ENCODE measurements around the gene PLPP1.

The PLPP1 gene

GRCh38 chr5:55429221-55429612 is 105.5 kb downstream of the PLPP1 start:
- no peak overlapping the region for H3K4ac ChIP-seq (ENCODE audit: low read depth in 1 of 2, low read length in 2 of 2)
- no peak overlapping the region for H3K23ac ChIP-seq (ENCODE audit: low read length in 2 of 2)
- H4K91ac ChIP-seq (ENCODE audit: low read length): no peak overlapping the region
- peaks cover 23 to 56% of the 10 kb centered on the region in 2 experiments for H3K36me3 ChIP-seq (ENCODE audit: control insufficient read depth in 1 of 2, insufficient read depth in 2 of 2, low read depth in 1 of 2, low read length in 2 of 2)
- H3K27me3 ChIP-seq (ENCODE audit: control insufficient read depth in 1 of 2, insufficient read depth in 1 of 2, low read length in 2 of 2): no peaks in the 10 kb centered on the region
- no peak overlapping the region for H3K14ac ChIP-seq (ENCODE audit: low read length in 2 of 2)
- no peak overlapping the region for H2BK12ac ChIP-seq (ENCODE audit: low read length in 2 of 2)
- H3K27ac ChIP-seq (ENCODE audit: low read length, poor library complexity, severe bottlenecking): no peak overlapping the region
- no peaks in the 10 kb centered on the region for H3K9me3 ChIP-seq (ENCODE audit: control insufficient read depth, low read length)
- peaks cover 26% of the 10 kb centered on the region for H3K79me1 ChIP-seq (replicated peaks; ENCODE audit: low read length, poor library complexity, severe bottlenecking)
- peaks cover 3% of the 10 kb centered on the region for H3K4me1 ChIP-seq (ENCODE audit: control insufficient read depth, insufficient read depth, low read depth, low read length)
- no peak overlapping the region for H2BK120ac ChIP-seq (ENCODE audit: low read depth, low read length)
- H2BK15ac ChIP-seq (ENCODE audit: low read depth, poor library complexity, severe bottlenecking): no peak overlapping the region
- no peak overlapping the region for H2BK5ac ChIP-seq (ENCODE audit: low read depth, low read length, poor library complexity, severe bottlenecking)
- no peak overlapping the region for H3K9ac ChIP-seq (ENCODE audit: low read length)
- no peak overlapping the region for H3K4me3 ChIP-seq (ENCODE audit: insufficient read depth in 1 of 2, low read depth in 1 of 2, low read length in 2 of 2)
- no peak overlapping the region for H4K8ac ChIP-seq (ENCODE audit: low read length)
- no peak overlapping the region for H3K18ac ChIP-seq (ENCODE audit: low read depth in 1 of 2, low read length in 2 of 2)
- no peak overlapping the region for H3K4me2 ChIP-seq (ENCODE audit: low read length, poor library complexity, severe bottlenecking)
- DNase-seq: no peak
- H2AK5ac ChIP-seq (ENCODE audit: low read length, severe bottlenecking): no peak overlapping the region
- H2AFZ ChIP-seq (ENCODE audit: low read depth, low read length): no peak overlapping the region
- 47% methylated on average over 2 of the region's 2 CpGs for WGBS

DNA sequence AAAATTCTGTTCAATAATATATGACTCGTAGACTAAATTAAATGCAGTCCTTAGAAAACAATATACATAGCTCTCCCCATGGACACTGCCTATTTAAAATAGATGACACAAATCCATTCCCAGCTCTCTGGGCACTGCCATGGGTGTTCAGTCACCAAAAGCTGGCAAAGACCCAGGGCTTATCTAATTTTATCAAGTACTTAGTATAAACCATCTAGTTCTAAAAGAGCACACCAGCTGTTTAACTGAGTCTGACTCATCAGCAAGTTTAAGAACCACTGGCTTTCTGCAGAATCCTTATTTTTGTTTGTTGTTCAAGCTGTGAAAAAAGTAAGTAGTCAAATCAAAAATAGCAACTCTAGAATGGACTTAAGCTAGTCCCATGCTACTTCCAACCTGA is 107.6 kb downstream of the PLPP1 start:
- H3K4me2 ChIP-seq (ENCODE audit: low read length, poor library complexity, severe bottlenecking): no peak overlapping the region
- H3K23ac ChIP-seq (ENCODE audit: low read length in 2 of 2): no peak overlapping the region
- no peak overlapping the region for H2AFZ ChIP-seq (ENCODE audit: low read depth, low read length)
- no peak overlapping the region for H2BK5ac ChIP-seq (ENCODE audit: low read depth, low read length, poor library complexity, severe bottlenecking)
- no peak overlapping the region for H3K4ac ChIP-seq (ENCODE audit: low read depth in 1 of 2, low read length in 2 of 2)
- H3K14ac ChIP-seq (ENCODE audit: low read length in 2 of 2): no peak overlapping the region
- H2BK120ac ChIP-seq (ENCODE audit: low read depth, low read length): no peak overlapping the region
- H3K27ac ChIP-seq (ENCODE audit: low read length, poor library complexity, severe bottlenecking): no peak overlapping the region
- peaks cover 24% of the 10 kb centered on the region for H3K79me1 ChIP-seq (replicated peaks; ENCODE audit: low read length, poor library complexity, severe bottlenecking)
- peaks cover 4% of the 10 kb centered on the region for H3K4me1 ChIP-seq (ENCODE audit: control insufficient read depth, insufficient read depth, low read depth, low read length)
- no peak overlapping the region for H3K4me3 ChIP-seq (ENCODE audit: insufficient read depth in 1 of 2, low read depth in 1 of 2, low read length in 2 of 2)
- no peaks in the 10 kb centered on the region for H3K27me3 ChIP-seq (ENCODE audit: control insufficient read depth in 1 of 2, insufficient read depth in 1 of 2, low read length in 2 of 2)
- H3K18ac ChIP-seq (ENCODE audit: low read depth in 1 of 2, low read length in 2 of 2): no peak overlapping the region
- no peaks in the 10 kb centered on the region for H3K9me3 ChIP-seq (ENCODE audit: control insufficient read depth, low read length)
- no peak overlapping the region for H2BK12ac ChIP-seq (ENCODE audit: low read length in 2 of 2)
- H3K36me3 ChIP-seq (ENCODE audit: control insufficient read depth in 1 of 2, insufficient read depth in 2 of 2, low read depth in 1 of 2, low read length in 2 of 2): peaks cover 30 to 69% of the 10 kb centered on the region in 2 experiments
- no peak overlapping the region for H3K9ac ChIP-seq (ENCODE audit: low read length)
- no peak overlapping the region for H4K91ac ChIP-seq (ENCODE audit: low read length)
- H2AK5ac ChIP-seq (ENCODE audit: low read length, severe bottlenecking): no peak overlapping the region
- H2BK15ac ChIP-seq (ENCODE audit: low read depth, poor library complexity, severe bottlenecking): no peak overlapping the region
- 97% methylated on average over 1 of the region's 1 CpG for WGBS
- H4K8ac ChIP-seq (ENCODE audit: low read length): no peak overlapping the region
- peak; percentile 87 for DNase-seq

DNA sequence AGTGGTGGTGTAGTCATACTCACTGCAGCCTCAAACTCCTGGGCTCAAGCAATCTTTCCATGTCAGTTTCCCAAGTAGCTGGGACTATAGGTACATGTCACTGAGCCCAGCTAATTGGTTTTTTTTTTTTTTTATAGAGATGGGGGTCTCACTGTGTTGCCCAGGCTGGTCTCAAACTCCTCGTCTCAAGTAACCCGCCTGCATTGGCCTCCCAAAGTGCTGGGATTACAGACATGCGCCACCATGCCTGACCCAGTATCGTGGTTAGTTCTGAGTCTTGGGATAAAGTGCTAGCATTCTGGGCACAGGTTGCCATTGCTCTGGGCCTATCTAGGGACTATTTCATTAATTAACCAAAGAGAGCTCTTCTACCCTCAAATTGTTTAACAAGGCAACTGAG is 108.3 kb downstream of the PLPP1 start:
- DNase-seq: no peak
- Histone ChIP-seq H2BK12ac (ENCODE audit: low read length in 2 of 2) (no peak overlapping the region), H3K27me3 (ENCODE audit: control insufficient read depth in 1 of 2, insufficient read depth in 1 of 2, low read length in 2 of 2) (no peaks in the 10 kb centered on the region), H4K8ac (ENCODE audit: low read length) (no peak overlapping the region), H3K27ac (ENCODE audit: low read length, poor library complexity, severe bottlenecking) (no peak overlapping the region), H3K9me3 (ENCODE audit: control insufficient read depth, low read length) (no peaks in the 10 kb centered on the region), H2BK5ac (ENCODE audit: low read depth, low read length, poor library complexity, severe bottlenecking) (no peak overlapping the region), H2AFZ (ENCODE audit: low read depth, low read length) (no peak overlapping the region), H4K91ac (ENCODE audit: low read length) (no peak overlapping the region), H3K14ac (ENCODE audit: low read length in 2 of 2) (no peak overlapping the region), H2AK5ac (ENCODE audit: low read length, severe bottlenecking) (no peak overlapping the region), H3K4me1 (ENCODE audit: control insufficient read depth, insufficient read depth, low read depth, low read length) (peaks cover 4% of the 10 kb centered on the region), H2BK15ac (ENCODE audit: low read depth, poor library complexity, severe bottlenecking) (no peak overlapping the region), H3K23ac (ENCODE audit: low read length in 2 of 2) (no peak overlapping the region), H3K9ac (ENCODE audit: low read length) (no peak overlapping the region), H3K18ac (ENCODE audit: low read depth in 1 of 2, low read length in 2 of 2) (no peak overlapping the region), H3K4me2 (ENCODE audit: low read length, poor library complexity, severe bottlenecking) (no peak overlapping the region), H3K36me3 (ENCODE audit: control insufficient read depth in 1 of 2, insufficient read depth in 2 of 2, low read depth in 1 of 2, low read length in 2 of 2) (peaks cover 30 to 70% of the 10 kb centered on the region in 2 experiments), H3K4me3 (ENCODE audit: insufficient read depth in 1 of 2, low read depth in 1 of 2, low read length in 2 of 2) (no peak overlapping the region), H3K4ac (ENCODE audit: low read depth in 1 of 2, low read length in 2 of 2) (no peak overlapping the region), H2BK120ac (ENCODE audit: low read depth, low read length) (no peak overlapping the region), H3K79me1 (replicated peaks; ENCODE audit: low read length, poor library complexity, severe bottlenecking) (peaks cover 21% of the 10 kb centered on the region)
- WGBS: 99% methylated on average over 4 of the region's 4 CpGs

- Histone ChIP-seq H2BK5ac (ENCODE audit: low read depth, low read length, poor library complexity, severe bottlenecking) (no peak overlapping the region), H3K4me1 (ENCODE audit: control insufficient read depth, insufficient read depth, low read depth, low read length) (peaks cover 8% of the 10 kb centered on the region), H3K36me3 (ENCODE audit: control insufficient read depth in 1 of 2, insufficient read depth in 2 of 2, low read depth in 1 of 2, low read length in 2 of 2) (peaks cover 12 to 39% of the 10 kb centered on the region in 2 experiments), H3K18ac (ENCODE audit: low read depth in 1 of 2, low read length in 2 of 2) (no peak overlapping the region), H2BK120ac (ENCODE audit: low read depth, low read length) (no peak overlapping the region), H3K23ac (ENCODE audit: low read length in 2 of 2) (no peak overlapping the region), H3K79me1 (replicated peaks; ENCODE audit: low read length, poor library complexity, severe bottlenecking) (peaks cover 6% of the 10 kb centered on the region), H3K4me3 (ENCODE audit: insufficient read depth in 1 of 2, low read depth in 1 of 2, low read length in 2 of 2) (no peak overlapping the region), H4K91ac (ENCODE audit: low read length) (no peak overlapping the region), H3K14ac (ENCODE audit: low read length in 2 of 2) (no peak overlapping the region), H3K27me3 (ENCODE audit: control insufficient read depth in 1 of 2, insufficient read depth in 1 of 2, low read length in 2 of 2) (no peaks in the 10 kb centered on the region), H3K27ac (ENCODE audit: low read length, poor library complexity, severe bottlenecking) (peak overlapping the region; percentile 29), H2AFZ (ENCODE audit: low read depth, low read length) (no peak overlapping the region), H2AK5ac (ENCODE audit: low read length, severe bottlenecking) (peak overlapping the region; percentile 81), H2BK12ac (ENCODE audit: low read length in 2 of 2) (no peak overlapping the region), H2BK15ac (ENCODE audit: low read depth, poor library complexity, severe bottlenecking) (no peak overlapping the region), H4K8ac (ENCODE audit: low read length) (no peak overlapping the region), H3K9ac (ENCODE audit: low read length) (peak overlapping the region; percentile 49), H3K9me3 (ENCODE audit: control insufficient read depth, low read length) (no peaks in the 10 kb centered on the region), H3K4ac (ENCODE audit: low read depth in 1 of 2, low read length in 2 of 2) (no peak overlapping the region), H3K4me2 (ENCODE audit: low read length, poor library complexity, severe bottlenecking) (no peak overlapping the region)
- DNase-seq: no peak
- WGBS: 98% methylated on average over 4 of the region's 4 CpGs
Measured at GRCh38 chr5:55421074-55421529, 113.7 kb downstream of the PLPP1 start.

Measured in mesenchymal stem cell (in vitro differentiated cells and primary cell).